CD1c-positive myeloid dendritic cell (primary cell): ENCODE measurements around the gene SDSL.

Experiments
- DNase-seq: peaks from one replicate; pipeline ENCODE4 v3.0.0-alpha.2; 2016; ENCODE audit errors: extremely low spot score

Gene SDSL

DNA sequence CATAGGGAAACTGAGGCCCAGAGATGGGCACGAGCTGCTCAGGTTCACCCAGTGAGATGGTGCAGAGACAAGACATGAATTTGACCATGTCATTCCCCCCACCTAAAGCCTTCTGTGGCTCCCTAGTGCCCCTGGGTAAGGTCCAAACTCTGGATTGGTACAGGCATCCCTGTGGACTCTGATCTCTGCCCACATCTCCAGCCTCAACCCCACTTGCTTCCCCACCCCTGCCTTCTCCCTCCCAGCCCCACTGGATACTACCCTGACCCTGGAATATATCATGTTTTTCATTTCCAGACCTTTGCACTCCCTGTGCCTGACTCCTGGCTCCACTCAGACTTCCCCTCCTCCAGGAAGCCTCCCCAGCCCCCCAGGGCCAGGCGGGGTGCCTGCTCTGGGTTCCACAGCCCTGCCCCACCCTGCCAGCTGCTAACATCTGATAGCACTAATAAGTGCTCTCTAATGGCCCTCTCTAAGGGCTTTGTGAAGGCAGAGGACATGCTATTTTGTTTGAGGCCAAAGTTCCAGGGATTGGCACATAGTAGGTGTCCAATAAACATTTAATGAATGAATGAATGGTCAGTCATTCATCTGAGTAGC, 1.1 kb upstream of the SDSL start:
- no peak for DNase-seq

DNA sequence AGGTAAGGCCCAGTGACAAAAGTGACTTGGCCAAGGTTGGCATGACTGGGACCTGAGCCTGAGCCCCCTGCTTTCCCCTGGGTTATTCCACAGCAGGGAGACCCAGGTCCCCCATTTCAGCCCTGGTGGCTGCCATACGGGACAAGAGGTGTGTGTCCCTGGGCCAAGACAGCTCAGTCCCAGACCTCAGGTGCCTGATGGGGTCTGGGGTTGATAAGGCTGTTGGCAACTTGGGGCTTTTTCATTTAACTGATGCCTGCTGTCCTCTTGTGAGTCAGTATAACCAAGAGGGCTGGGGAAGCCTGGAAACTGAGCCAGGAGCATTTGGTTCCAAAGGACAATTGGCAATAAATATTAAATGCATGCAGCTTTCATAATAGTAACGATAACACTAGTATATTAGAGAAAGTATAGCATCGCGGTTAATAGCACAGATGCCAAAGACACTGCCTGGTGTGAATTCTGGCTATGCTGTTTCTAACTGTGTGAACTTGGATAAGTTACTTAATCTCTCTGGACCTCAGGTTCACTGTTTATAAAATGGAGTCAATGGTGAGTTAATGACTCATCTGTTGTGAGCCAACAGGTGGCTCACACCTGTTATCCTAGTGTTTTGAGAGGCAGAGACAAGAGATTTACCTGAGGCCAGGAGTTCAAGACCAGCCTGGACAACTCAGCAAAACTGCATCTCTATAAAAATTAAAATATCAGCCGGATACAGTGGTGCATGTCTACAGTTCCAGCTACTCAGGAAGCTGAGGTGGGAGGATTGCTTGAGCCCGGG, 898 bp downstream of the SDSL start:
- no peak for DNase-seq

DNA sequence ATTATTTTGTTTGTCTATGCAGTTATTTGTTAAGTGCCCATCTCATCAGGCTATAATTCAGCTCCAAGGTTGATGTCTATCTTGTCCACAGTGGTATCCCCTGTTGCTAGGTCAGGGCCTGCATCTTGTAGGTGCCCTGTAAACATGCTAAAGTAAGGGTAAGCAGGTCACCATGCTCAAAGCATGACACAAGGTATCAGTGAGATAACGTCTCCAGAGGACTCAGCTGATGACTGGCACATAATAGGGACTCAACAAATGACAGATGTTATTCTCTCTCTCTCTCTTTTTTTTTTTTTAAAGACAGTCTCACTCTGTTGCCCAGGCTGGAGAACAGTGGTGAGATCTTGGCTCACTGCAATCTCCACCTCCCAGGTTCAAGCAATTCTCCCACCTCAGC, 2.3 kb downstream of the SDSL start:
- no peak for DNase-seq

DNA sequence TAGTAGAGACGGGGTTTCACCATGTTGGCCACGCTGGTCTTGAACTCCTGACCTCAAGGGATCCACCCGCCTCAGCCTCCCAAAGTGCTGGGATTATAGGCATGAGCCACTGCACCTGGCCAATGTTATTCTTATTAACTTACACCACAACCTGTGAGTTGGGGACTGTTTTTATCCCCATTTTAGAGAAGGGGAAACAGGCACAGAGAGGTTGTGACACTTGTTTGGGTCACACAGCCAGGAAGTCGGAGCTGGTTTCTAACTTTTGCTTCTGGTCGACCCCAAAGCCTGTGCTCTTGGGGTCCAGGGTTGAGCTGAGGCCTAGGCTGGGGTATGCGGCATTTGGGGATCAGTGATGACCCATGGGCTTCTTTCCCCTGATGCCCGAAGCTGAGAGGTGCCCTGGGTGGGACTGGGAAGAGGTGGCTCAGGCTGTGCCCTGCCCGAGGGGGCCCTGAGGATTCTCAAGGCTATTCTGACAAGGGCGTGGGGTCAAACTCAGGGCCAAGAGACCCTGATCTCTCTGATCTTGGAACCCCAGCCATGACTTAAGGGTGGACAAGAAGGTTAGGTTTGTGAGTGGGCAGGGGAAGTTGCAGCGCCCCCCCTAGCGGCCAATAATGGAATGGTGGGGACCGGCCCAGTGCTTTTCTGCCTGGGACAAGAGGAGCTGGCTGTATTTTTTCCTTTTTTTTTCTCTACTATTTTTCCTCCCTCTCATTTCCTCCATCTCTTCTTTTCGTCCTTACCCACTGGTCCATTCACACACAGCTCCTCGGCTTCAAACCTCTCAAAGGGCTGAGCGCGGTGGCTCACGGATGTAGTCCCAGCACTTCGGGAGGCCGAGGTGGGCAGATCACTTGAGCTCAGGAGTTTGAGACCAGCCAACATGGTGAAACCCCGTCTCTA, 3.0 kb downstream of the SDSL start:
- DNase-seq, result peak; percentile 70

DNA sequence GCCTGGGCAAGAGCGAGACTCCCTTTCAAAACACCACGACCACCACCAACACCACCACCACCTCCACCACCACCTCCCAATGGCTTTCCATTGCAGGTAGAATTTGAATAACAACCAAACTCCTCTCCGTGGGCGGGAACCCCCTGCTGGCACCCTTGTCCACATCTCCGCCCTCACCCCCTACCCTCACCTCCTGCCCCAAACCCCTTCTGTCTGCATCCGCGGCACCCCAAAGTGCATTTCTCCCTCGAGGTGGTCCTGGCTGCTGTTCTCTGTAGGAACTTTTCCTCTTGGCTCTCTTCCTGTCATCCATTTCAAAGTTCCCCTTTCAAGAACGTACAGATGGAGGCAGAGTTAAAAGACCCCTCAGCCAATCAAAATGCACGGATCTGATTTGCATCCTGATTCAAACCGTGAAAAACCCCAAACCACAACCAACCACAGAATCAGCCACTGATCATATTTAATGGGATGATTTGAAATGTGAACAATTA, 3.8 kb downstream of the SDSL start:
- DNase-seq, result no peak

DNA sequence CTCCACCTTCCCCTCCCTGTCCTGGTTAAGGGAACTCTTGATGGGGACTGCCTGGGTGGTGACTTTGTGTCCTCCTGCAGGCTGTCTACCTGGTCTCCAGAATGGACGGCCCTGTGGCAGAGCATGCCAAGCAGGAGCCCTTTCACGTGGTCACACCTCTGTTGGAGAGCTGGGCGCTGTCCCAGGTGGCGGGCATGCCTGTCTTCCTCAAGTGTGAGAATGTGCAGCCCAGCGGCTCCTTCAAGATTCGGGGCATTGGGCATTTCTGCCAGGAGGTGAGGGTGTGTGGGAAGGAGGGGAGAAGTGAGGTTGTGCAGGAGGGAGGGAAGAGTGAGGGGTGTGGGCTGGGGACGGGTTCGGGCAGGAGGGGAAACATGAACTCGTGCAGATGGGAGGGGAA, 5.7 kb downstream of the SDSL start:
- DNase-seq, result no peak

DNA sequence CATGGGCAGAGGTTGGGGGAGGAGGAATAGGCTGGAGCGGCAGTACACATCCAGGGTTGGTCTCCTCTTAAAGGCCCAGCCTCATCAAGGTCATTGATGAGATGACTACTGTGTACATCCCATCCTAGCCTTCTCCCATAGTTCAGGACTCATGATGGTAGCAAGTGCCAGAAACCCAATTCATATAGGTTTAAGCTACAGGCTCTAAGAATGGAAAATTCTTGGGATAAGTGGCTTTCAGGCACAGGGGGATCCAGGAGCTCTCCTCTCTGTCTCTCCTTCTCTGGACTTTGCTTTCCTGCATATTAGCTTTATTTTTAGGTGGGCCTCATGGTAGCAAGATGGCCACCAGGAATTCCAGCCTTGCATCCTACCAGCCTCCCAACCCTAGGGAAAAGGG, 6.3 kb downstream of the SDSL start:
- no peak for DNase-seq

DNA sequence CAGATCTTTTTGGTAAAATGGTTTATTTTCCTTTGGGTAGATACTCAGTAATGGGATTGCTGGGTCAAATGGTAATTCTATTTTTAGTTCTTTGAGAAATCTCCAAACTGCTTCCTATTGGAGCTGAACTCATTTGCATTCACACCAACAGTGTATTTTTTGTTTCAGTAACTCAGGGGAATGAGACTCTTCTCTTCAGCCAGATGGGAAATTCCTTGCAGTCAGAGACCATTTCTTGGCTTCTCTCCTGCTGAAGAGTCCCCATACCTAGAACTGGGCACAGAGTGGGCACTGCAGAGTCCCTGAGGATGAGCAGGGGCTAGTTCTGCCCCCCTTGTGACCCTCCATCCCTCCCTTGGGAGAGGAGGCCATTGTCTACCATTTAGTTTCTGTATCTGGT, 10.8 kb downstream of the SDSL start:
- DNase-seq, result no peak

DNA sequence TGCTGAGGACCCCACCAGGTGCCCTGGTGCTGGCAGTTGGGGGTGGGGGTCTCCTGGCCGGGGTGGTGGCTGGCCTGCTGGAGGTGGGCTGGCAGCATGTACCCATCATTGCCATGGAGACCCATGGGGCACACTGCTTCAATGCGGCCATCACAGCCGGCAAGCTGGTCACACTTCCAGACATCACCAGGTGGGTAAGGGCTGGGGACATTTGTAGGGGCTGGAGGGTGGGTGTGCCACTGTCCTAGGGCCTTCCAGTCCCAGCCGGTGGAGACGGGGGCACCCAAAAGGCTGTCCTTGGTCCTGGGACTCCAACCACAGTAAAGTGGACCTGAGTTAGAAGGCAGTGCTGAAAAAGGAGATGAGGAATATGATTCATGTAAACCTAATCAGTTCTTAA, 13.2 kb downstream of the SDSL start:
- no peak for DNase-seq

DNA sequence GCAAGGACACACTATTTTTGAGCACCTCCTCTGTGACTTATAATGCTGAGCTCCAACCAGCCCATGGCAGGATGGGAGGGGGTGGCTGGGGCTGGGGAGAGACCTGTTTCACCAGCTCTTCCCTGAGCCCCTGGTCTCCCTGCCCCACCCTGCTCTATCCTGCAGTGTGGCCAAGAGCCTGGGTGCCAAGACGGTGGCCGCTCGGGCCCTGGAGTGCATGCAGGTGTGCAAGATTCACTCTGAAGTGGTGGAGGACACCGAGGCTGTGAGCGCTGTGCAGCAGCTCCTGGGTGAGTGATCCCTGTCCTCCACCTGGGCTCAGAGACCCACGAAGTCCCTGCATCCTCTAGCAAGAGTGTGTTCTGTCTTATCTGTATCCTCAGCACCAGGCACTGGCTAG, 14.4 kb downstream of the SDSL start:
- no peak for DNase-seq

DNA sequence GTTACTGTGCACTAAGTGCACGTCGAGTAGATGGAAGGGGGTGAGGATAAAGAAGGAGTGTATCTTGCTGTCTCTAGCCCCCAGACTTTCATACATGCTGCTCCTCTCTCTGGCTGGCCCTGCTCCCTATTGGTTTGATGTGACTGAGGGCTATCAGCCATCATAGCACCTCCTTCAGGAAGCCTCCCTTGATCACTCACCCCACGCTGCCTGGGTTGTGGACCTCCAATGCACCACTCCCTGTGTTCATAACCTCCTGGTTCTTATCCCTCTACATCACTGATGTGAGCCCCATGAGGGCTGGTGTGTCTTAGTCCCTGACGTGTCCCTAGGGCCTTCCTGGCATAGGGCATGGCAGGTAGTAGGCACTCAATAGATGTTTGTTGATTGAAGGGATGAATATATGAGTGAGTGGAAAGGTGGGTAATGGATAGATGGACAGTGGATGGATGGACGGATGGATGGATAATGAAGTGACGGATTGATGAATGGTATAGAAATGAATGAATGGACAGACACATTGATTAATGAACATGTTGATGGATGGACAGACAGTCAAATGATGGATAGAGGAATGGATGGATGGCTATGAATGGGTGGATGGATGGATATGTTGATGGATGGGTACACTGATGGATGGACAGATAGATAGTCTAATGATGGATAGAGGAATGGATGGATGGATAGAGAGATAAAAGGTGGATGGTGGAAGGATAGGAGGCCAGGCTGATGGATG, 15.0 kb downstream of the SDSL start:
- no peak for DNase-seq

DNA sequence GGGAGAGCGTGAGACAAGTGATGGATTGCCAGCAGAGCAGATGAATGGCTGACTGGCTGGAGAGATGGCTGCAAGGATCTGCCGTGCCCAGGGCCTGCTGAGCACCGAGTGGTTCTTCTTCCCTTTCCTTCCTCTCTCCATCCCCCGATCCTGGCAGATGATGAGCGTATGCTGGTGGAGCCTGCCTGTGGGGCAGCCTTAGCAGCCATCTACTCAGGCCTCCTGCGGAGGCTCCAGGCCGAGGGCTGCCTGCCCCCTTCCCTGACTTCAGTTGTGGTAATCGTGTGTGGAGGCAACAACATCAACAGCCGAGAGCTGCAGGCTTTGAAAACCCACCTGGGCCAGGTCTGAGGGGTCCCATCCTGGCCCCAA, 15.5 kb downstream of the SDSL start:
- no peak for DNase-seq

DNA sequence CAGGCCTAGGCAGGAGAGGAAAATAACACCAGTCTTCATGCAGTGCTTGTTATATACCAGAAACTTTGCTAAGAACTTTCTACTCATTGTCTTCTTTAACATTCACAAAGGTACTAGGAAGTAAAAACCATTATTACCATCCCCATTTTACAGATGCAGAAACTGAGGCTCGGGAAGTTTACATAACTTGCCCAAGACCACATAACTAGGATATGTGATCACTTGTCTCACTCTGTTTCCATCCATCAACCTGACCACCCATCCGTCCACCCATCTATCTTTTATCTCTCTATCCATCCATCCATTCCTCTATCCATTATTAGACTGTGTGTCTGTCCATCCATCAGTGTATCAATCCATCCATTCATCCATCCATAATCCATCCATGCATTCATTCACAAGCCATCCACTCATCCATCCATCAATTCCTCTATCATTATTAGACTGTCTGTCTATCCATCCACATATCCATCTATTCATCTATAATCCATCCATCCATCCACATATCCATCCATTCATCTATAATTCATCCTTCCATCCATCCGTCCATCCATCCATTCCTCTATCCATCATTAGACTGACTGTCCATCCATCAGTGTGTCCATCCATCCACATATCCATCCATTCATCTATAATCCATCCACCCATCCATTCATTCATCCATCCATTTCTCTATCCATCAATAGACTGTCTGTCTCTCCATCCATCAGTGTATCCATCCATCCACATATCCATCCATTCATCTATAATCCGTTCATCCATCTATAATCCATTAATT, 16.5 kb downstream of the SDSL start:
- no peak for DNase-seq

DNA sequence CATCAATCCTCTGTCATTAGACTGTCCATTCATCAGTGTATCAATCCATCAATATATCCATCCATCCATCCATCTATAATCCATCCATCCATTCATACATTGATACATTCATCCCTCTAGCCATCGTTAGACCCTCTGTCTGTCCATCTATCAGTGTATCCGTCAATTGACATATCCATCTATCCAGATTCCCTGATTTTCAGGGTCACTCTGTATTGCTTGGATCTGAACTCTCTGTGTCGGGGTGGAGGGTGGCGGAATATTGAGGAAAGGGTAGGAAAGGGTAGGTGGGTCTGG, 17.1 kb downstream of the SDSL start:
- no peak for DNase-seq

DNA sequence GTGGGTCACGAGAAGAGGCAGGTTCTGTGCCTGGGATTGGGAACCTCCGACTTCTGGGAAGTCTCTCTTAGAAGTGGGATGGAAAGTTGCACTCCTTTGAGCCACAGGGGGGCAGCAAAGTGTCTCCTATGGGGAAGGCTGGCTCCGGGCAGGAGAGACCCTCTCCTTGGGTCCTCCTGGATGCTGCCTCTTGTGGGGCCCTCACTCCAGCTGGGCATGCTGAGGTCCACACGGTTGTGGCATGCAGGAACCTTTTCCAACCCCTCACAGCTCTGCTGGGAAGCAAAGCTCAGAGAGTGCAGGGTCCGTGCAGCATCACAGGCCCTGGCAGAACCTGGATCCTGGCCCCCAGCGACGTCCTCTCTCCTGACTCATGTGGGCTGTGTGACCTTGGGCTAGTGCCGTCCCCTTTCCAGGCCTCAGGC, 17.4 kb downstream of the SDSL start:
- DNase-seq, result no peak

DNA sequence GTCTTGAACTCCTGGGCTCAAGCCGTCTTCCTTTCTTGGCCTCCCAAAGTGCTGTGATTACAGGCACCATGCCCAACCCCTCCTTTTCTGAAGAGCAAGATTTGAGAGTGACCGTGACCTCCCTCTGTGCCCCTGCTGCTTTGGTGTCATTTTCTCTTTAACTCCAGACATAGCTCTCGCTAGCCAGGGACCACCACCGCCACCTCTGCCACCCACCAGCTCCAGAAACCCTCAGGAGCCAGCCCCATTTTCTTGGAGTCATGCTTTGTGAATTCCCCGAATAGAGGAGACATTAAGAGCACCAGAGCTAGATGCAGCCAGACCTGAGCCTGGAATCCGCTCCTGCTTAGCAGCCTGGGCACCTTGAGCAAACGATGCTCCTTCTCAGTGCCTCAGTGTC, 18.2 kb downstream of the SDSL start:
- DNase-seq, result no peak

DNA sequence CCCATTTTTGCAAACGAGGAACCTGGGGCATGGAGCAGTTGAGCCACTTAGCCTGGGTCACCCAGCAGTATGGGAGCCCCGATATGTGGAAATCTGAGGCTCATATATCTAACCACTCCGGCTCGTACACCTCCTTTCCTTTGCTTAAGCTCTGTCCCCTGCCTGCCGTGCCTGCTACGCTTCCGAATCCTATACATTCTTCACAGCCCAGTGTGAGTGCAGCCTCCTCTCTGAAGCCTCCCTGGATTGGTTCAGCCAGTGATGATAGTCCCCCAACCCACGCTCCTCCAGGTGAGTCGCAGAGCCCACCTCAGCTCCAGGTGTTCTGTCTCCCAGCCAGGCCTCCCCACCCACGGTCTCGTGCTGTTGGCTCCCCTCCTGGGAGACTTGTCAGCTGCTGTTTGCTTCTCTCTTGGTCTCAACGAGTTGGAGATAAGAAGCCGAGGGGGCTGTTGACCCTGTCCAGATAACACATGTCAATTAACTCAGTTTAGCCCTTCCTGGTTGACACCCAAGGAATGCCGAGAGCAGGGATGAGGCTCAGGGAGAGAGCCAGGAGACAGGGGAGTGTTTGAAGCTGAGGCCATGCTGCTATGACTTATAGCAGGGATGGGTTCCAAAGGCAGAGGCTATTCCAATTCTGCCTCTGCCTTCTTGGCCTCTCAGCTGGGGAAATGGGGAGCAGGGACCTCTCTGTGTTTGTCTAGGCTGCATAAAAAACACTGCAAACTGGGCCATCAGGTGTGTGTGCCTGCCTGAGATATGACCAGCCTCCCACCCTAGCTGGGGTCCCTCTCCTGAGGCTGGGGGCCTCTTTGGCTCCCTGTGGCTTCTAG, 19.0 kb downstream of the SDSL start:
- no peak for DNase-seq

DNA sequence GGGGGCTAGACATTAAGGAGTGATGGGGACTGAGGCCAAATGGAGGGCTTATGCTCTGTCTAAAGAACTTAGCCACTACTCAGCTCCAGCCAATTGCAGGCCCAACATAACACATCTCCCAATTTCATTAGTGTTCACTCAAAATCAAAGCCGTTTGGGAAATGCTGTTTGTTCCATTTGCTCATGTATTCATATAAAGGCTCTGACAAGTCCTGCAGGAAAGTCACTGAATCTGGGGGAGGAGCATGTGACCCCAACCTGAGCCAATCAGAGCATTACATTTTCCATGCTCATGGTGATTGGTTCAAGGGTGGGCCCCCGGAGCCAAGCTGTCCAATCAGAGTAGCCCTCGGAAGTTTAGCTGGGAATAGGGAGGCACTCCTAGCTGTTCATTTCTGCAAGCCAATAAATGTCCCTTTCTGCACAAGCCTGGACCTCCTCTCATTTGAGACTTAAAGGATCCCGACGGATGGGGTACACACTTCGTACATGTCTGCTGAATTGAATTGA, 20.9 kb downstream of the SDSL start:
- DNase-seq, result no peak

DNA sequence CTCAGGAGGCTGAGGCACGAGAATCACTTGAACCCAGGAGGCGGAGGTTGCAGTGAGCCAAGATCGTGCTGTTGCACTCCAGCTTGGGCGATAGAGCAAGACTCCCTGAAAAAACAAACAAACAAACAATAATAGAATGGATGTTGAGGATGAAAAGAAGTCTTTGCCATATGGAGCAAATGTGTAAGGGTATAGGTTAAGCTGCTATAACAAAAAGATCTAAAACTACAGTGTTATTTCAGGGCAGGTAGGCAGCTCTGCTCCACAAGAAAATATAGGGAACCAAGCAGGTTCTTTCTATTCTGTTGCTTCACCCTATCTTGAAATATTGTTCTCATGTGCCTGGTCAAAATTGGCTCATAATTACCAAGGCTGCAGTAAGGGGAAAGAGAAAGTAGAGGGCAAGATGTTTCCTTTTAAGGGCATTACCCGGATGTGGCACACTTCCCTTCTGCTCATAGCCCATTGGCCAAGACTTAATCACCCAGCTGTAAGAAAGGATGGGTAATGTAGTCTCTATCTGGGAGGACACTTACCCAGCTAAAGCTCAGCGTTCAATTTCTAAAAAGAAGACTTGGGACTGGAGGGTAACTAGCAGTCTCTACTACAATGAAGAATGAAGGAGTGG, 23.5 kb downstream of the SDSL start:
- DNase-seq, result peak; percentile 50

DNA sequence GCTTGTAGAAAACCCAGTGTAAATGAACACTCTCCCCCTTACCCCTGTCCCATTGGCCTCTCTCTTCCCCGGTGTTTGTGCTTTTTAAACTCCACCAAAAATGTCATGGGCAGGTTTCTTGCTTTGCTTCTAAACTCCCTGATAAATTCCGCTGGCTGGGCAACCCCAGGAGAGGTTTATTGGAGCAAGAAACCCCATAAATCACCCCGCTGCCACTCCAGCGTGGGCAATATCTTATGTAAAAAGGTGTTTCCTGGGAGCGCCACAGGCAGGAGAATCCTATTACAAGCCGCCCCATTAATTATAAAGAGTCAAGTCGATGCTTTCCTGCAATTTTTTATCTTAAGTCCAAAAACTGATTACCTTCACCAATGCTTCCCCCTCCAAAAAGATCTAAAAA, 26.7 kb downstream of the SDSL start:
- no peak for DNase-seq
